Left ventricle myocardium inferior (tissue), 1 donor: Measurements from ENCODE around the gene BRIP1. TPM values are rescaled to one million over a fixed set of nuclear protein-coding genes. Genes with fewer than 3 reads are reported as not detected.
"Not testable (repeated sequence)": the region's sequence is repeated elsewhere in the genome, so short reads cannot be mapped to it uniquely, and the experiment has no call there.

Source experiments
- DNase-seq: peaks from one replicate; pipeline ENCODE4 v3.0.0-alpha.2; 2020
- H3K27ac ChIP-seq: fragments of 200-600 bp; replicated peaks from 2 replicates; pipeline ENCODE4 v1.8.0; 2021
- H3K27me3 ChIP-seq: fragments of 200-600 bp; 2 replicates; pipeline ENCODE4 v1.8.0; 2021; ENCODE audit warnings: low read depth
- H3K36me3 ChIP-seq: fragments of 200-600 bp; 2 replicates; pipeline ENCODE4 v1.8.0; 2021
- H3K4me1 ChIP-seq: fragments of 200-600 bp; 2 replicates; pipeline ENCODE4 v1.8.0; 2021
- H3K4me3 ChIP-seq: fragments of 200-600 bp; 2 replicates; pipeline ENCODE4 v1.8.0; 2021; ENCODE audit warnings: mild to moderate bottlenecking, moderate library complexity
- H3K9me3 ChIP-seq: fragments of 200-600 bp; replicated peaks from 2 replicates; pipeline ENCODE4 v1.8.0; 2021
- CTCF ChIP-seq: fragments of 200-600 bp; IDR thresholded peaks from 2 replicates; pipeline ENCODE4 v1.8.0; 2021; ENCODE audit warnings: antibody characterized with exemption, mild to moderate bottlenecking, borderline replicate concordance
- intact Hi-C: fragments of 100-400 bp; cut with micrococcal nuclease; formaldehyde crosslinking; loops from one replicate; pipeline ENCODE4 v1.11.0; 2022
- total RNA-seq: library from RNA; stranded (reverse); fragmentation: NEBNext Ultra II Directional; extraction: Animal tissue kit (Norgen Biotek cat#: 25700); gene quantifications from one replicate; pipeline ENCODE4 v1.2.1, GENCODE V29; 2021
- donor health status: DM: no; HTN: yes; CAD: no; lungs with severe emphysema.

Gene BRIP1
- total RNA-seq, 1 donor from 2014 or later = 0.22 TPM

- Histone ChIP-seq H3K9me3 (no peaks in the 10 kb centered on the region), H3K36me3 (peaks cover 83% of the 10 kb centered on the region), H3K27ac (no peak overlapping the region), H3K4me3 (no peak overlapping the region), H3K27me3 (no peaks in the 10 kb centered on the region), H3K4me1 (no peaks in the 10 kb centered on the region)
- no peak for DNase-seq
- TF ChIP-seq CTCF = no peak
- intact Hi-C loops = no loop called here
These were observed 34.3 kb upstream of the BRIP1 start for GRCh38 chr17:61897548-61898180.

- intact Hi-C loops = no loop called here
- Histone ChIP-seq H3K36me3 (peaks cover 79% of the 10 kb centered on the region), H3K27me3 (no peaks in the 10 kb centered on the region), H3K4me1 (no peaks in the 10 kb centered on the region), H3K27ac (no peak overlapping the region), H3K4me3 (no peak overlapping the region), H3K9me3 (no peaks in the 10 kb centered on the region)
- TF ChIP-seq CTCF = no peak
- no peak for DNase-seq
These were observed 32.1 kb upstream of the BRIP1 start for GRCh38 chr17:61895391-61895790.

- H3K27me3 ChIP-seq, H3K4me1 ChIP-seq, H3K9me3 ChIP-seq, intact Hi-C loops, H3K27ac ChIP-seq, H3K4me3 ChIP-seq, DNase-seq: not testable (repeated sequence)
- H3K36me3 ChIP-seq = peaks cover 83% of the 10 kb centered on the region
These were observed 31.0 kb upstream of the BRIP1 start for GRCh38 chr17:61894310-61894709.

- H3K9me3 ChIP-seq, intact Hi-C loops, H3K27me3 ChIP-seq, H3K4me1 ChIP-seq, H3K4me3 ChIP-seq, H3K27ac ChIP-seq, DNase-seq: not testable (repeated sequence)
- peaks cover 90% of the 10 kb centered on the region for H3K36me3 ChIP-seq
These were observed 24.4 kb upstream of the BRIP1 start for GRCh38 chr17:61887733-61888132.

GRCh38 chr17:61885865-61886264, 22.5 kb upstream of the BRIP1 start:
- H3K36me3 ChIP-seq = peaks cover 91% of the 10 kb centered on the region
- H3K9me3 ChIP-seq, H3K27ac ChIP-seq, H3K4me3 ChIP-seq, H3K4me1 ChIP-seq, intact Hi-C loops, DNase-seq, H3K27me3 ChIP-seq: not testable (repeated sequence)

- Histone ChIP-seq H3K27ac (no peak overlapping the region), H3K27me3 (no peaks in the 10 kb centered on the region), H3K4me1 (no peaks in the 10 kb centered on the region), H3K9me3 (no peaks in the 10 kb centered on the region), H3K36me3 (peaks cover 88% of the 10 kb centered on the region), H3K4me3 (no peak overlapping the region)
- intact Hi-C loops = no loop called here
- no peak for TF ChIP-seq CTCF
- DNase-seq = no peak
These were observed 21.5 kb upstream of the BRIP1 start for GRCh38 chr17:61884864-61885263.

- no peak overlapping the region for H3K4me3 ChIP-seq
- H3K36me3 ChIP-seq = peaks cover 76% of the 10 kb centered on the region
- H3K4me1 ChIP-seq = no peaks in the 10 kb centered on the region
- intact Hi-C loops = no loop called here
- TF ChIP-seq CTCF = no peak
- no peak for DNase-seq
- no peaks in the 10 kb centered on the region for H3K9me3 ChIP-seq
- no peaks in the 10 kb centered on the region for H3K27me3 ChIP-seq
- no peak overlapping the region for H3K27ac ChIP-seq
These were observed 17.3 kb upstream of the BRIP1 start for GRCh38 chr17:61880589-61881102.
